Measurements from ENCODE around the gene MICU1. TPM values are rescaled to one million over a fixed set of nuclear protein-coding genes. Genes with fewer than 3 reads are reported as not detected.

MICU1 gene
- total and polyA plus RNA-seq, 10 of the 15 experiments (the other 5 are each of a cell fraction or from before 2014, with no cell fraction given), result 18.2 to 36.4 (median 22.2) TPM

DNA sequence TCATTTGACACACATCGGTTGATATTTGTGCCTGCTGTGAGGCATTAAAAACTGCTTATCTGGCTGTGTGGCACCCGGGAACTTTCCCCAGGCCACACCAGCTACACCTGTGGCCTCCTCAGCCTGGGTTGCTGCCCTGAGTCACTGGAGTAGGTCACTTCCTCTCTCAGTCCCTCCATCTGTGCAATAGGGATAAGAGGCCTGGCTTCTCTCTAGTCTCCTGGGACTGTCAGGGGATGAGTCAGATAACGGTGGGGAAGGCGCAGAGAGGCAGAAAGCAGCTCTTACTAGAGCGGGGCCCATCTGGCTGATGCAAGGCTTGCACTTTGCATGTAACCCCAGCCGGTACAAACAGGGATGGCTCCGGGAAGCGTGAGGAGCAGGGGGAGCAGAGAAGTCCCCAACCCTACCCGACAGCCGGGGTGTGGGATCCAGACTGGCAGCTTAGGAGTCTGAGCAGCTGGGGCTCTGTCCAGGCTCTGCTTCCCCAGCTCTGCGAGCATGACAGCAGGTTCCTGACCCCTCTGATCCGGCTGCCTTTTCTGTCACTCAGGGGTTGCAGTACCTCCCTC is 305.1 kb downstream of the MICU1 start:
- WGBS (ENCODE audit: insufficient coverage, insufficient replicate concordance, low lambda C conversion rate, missing lambda C conversion rate), result 1% methylated on average over 12 of the region's 12 CpGs
- no peaks in the 10 kb centered on the region for H4K20me1 ChIP-seq (ENCODE audit: control insufficient read depth, insufficient read depth)
- peak overlapping the region; percentile 43; the same call in 1 of the 2 replicates for H3K4me3 ChIP-seq
- in situ Hi-C loops (cut with MboI) (no loop called here), intact Hi-C loops (cut with micrococcal nuclease; ENCODE audit: unreplicated experiment) (loop anchor here (1.0 to 2.0 kb wide), 3 partner anchors 15 to 60 kb away; no protein-coding TSS in a partner anchor)
- H2AFZ ChIP-seq (ENCODE audit: control insufficient read depth, low read depth, low read length), result peak overlapping the region; percentile 15; the same call in 1 of the 2 replicates
- ATAC-seq, result peak; percentile 79
- no TSS peak for BruUV-seq (replicated peaks)
- peak overlapping the region; percentile 89 for H3K27ac ChIP-seq (ENCODE audit: control insufficient read depth, insufficient read depth)
- ChIA-PET RAD21 (ENCODE audit: unreplicated experiment) (interaction anchor here (0.6 to 8.4 kb wide), 20 partner anchors 8 to 272 kb away, joined by 3 to 137 read pairs (median 8); partner anchors contain the start of genes ANAPC16, ASCC1 and DDIT4), POLR2A (interaction anchor here (0.6 to 6.6 kb wide), 23 partner anchors 9 to 105 kb away, joined by 3 to 120 read pairs (median 8); partner anchors contain the start of genes ANAPC16, ASCC1 and DDIT4), CTCF (interaction anchor here (0.6 to 7.4 kb wide), 15 partner anchors 9 to 272 kb away, joined by 3 to 59 read pairs (median 10); partner anchors contain the start of gene DDIT4), SMC1A (ENCODE audit: uncharacterized antibody, unreplicated experiment) (interaction anchor here (0.8 to 7.4 kb wide), 17 partner anchors 9 to 188 kb away, joined by 3 to 103 read pairs (median 11); partner anchors contain the start of gene DDIT4)
- H3K36me3 ChIP-seq (ENCODE audit: control insufficient read depth in 2 of 2, insufficient read depth in 2 of 2, low read length in 1 of 2), result no peaks in the 10 kb centered on the region
- H3K4me1 ChIP-seq (ENCODE audit: control insufficient read depth, insufficient read depth, low read length), result peaks cover 59% of the 10 kb centered on the region
- peak; percentile 95 for FAIRE-seq
- peak overlapping the region; percentile 74 for H3K9ac ChIP-seq (ENCODE audit: control insufficient read depth, insufficient read depth, low read length)
- H3K79me2 ChIP-seq (ENCODE audit: control insufficient read depth, insufficient read depth, low read length), result peaks cover 8% of the 10 kb centered on the region
- H3K4me2 ChIP-seq (ENCODE audit: control insufficient read depth, insufficient read depth), result peak overlapping the region; percentile 56
- peak; percentile 95 for DNase-seq (ENCODE audit: low read depth, low spot score)
- no peaks in the 10 kb centered on the region for H3K9me3 ChIP-seq (replicated peaks; ENCODE audit: control insufficient read depth, insufficient read depth, low read length)
- H3K27me3 ChIP-seq (replicated peaks in 1 of 2; ENCODE audit: control insufficient read depth in 2 of 2, insufficient read depth in 2 of 2, low read length in 1 of 2), result no peaks in the 10 kb centered on the region
- peak; percentile 80 for TF ChIP-seq DPF2 (IDR thresholded peaks at IDR 0.05)
- TF ChIP-seq STAT3 (IDR thresholded peaks at IDR 0.05; ENCODE audit: low read depth, low read length), result no peak
- peak; percentile 61; the same call in 1 of the 2 replicates for TF ChIP-seq IRF4 (IDR thresholded peaks at IDR 0.05; ENCODE audit: low read depth, low read length)
- peak; percentile 53 to 86; a peak in 3 of 4 replicates for TF ChIP-seq EP300 (IDR thresholded peaks at IDR 0.05; ENCODE audit: borderline replicate concordance in 1 of 2, control insufficient read depth in 1 of 2, low read depth in 2 of 2, low read length in 2 of 2)
- TF ChIP-seq TAF1 (IDR thresholded peaks at IDR 0.05; ENCODE audit: borderline replicate concordance, low read depth, low read length), result peak; percentile 68
- peak in 1 of 2 experiments; percentile 94; a peak in 2 of 4 replicates for TF ChIP-seq CEBPB (IDR thresholded peaks at IDR 0.05; ENCODE audit: borderline replicate concordance in 1 of 2, low read depth in 2 of 2, low read length in 2 of 2)
- TF ChIP-seq WRNIP1 (IDR thresholded peaks at IDR 0.05; ENCODE audit: borderline replicate concordance, low read depth, low read length), result no peak
- TF ChIP-seq RELB (IDR thresholded peaks at IDR 0.05; ENCODE audit: low read depth), result peak; percentile 77
- TF ChIP-seq CREM (IDR thresholded peaks at IDR 0.05; ENCODE audit: low read depth), result peak; percentile 90
- peak; percentile 84 for TF ChIP-seq JUNB (IDR thresholded peaks at IDR 0.05)
- TF ChIP-seq LARP7 (IDR thresholded peaks at IDR 0.05), result peak; percentile 60; the same call in 1 of the 2 replicates
- TF ChIP-seq MYC (IDR thresholded peaks at IDR 0.05; ENCODE audit: insufficient read depth, insufficient read length, insufficient replicate concordance, low read length, severe bottlenecking), result no peak
- TF ChIP-seq, protein P1, sequence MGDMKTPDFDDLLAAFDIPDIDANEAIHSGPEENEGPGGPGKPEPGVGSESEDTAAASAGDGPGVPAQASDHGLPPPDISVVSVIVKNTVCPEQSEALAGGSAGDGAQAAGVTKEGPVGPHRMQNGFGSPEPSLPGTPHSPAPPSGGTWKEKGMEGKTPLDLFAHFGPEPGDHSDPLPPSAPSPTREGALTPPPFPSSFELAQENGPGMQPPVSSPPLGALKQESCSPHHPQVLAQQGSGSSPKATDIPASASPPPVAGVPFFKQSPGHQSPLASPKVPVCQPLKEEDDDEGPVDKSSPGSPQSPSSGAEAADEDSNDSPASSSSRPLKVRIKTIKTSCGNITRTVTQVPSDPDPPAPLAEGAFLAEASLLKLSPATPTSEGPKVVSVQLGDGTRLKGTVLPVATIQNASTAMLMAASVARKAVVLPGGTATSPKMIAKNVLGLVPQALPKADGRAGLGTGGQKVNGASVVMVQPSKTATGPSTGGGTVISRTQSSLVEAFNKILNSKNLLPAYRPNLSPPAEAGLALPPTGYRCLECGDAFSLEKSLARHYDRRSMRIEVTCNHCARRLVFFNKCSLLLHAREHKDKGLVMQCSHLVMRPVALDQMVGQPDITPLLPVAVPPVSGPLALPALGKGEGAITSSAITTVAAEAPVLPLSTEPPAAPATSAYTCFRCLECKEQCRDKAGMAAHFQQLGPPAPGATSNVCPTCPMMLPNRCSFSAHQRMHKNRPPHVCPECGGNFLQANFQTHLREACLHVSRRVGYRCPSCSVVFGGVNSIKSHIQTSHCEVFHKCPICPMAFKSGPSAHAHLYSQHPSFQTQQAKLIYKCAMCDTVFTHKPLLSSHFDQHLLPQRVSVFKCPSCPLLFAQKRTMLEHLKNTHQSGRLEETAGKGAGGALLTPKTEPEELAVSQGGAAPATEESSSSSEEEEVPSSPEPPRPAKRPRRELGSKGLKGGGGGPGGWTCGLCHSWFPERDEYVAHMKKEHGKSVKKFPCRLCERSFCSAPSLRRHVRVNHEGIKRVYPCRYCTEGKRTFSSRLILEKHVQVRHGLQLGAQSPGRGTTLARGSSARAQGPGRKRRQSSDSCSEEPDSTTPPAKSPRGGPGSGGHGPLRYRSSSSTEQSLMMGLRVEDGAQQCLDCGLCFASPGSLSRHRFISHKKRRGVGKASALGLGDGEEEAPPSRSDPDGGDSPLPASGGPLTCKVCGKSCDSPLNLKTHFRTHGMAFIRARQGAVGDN (IDR thresholded peaks at IDR 0.05), result peak; percentile 97

Measured in GM12878 (cell line).